ENCODE measurements around the gene SEC22C. TPM values are rescaled to one million over a fixed set of nuclear protein-coding genes. Genes with fewer than 3 reads are reported as not detected.

Gene SEC22C
- polyA plus RNA-seq, 1 donor from 2014 or later: 93.6 TPM

DNA sequence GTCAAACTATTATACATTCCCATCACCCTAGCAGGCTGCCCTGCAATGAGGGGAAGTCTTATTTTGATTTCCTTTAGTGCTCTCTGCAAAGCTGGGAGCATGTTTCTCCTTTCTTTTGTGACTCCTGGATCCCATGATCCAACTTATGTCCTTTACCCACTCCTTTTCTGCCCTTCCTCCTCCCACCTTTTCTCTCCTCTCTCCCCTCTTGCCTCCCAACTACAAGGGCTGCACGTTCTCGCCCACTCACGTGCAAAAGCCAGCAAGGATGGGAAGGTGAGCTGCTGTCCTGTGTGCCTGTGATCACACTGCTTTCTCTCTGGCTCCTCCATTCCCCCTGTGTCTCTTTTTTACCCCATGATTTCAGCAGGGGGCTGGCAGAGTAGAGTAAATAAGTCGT lies 73.2 kb downstream of the SEC22C start:
- Histone ChIP-seq H3K27ac (ENCODE audit: low read length) (no peak overlapping the region), H3F3A (ENCODE audit: insufficient read depth, low read length, poor library complexity, severe bottlenecking) (no peaks in the 10 kb centered on the region), H2AFZ (ENCODE audit: low read depth, low read length) (no peak overlapping the region), H3K79me2 (replicated peaks; ENCODE audit: insufficient read depth, low read length) (no peaks in the 10 kb centered on the region), H3K9me2 (ENCODE audit: insufficient read depth, low read length) (no peaks in the 10 kb centered on the region), H3K4me2 (ENCODE audit: low read length) (no peak overlapping the region), H3K4me3 (ENCODE audit: low read length) (no peak overlapping the region), H3K36me3 (ENCODE audit: insufficient read depth, low read length) (no peaks in the 10 kb centered on the region), H4K20me1 (ENCODE audit: insufficient read depth) (no peaks in the 10 kb centered on the region), H3K9me3 (ENCODE audit: low read length) (no peaks in the 10 kb centered on the region), H3K9ac (ENCODE audit: low read length) (no peak overlapping the region), H3K27me3 (ENCODE audit: insufficient read depth, low read depth, low read length) (peaks cover 6% of the 10 kb centered on the region)
- no peak for TF ChIP-seq POLR2AphosphoS5 (IDR thresholded peaks at IDR 0.05)
- TF ChIP-seq EP300 (conservative IDR thresholded peaks at IDR 0.05; ENCODE audit: poor library complexity, severe bottlenecking): no peak
- no peak for TF ChIP-seq TAF1 (IDR thresholded peaks at IDR 0.05; ENCODE audit: low read depth)
- TF ChIP-seq RAD21 (conservative IDR thresholded peaks at IDR 0.05): no peak
- TF ChIP-seq, protein P1, sequence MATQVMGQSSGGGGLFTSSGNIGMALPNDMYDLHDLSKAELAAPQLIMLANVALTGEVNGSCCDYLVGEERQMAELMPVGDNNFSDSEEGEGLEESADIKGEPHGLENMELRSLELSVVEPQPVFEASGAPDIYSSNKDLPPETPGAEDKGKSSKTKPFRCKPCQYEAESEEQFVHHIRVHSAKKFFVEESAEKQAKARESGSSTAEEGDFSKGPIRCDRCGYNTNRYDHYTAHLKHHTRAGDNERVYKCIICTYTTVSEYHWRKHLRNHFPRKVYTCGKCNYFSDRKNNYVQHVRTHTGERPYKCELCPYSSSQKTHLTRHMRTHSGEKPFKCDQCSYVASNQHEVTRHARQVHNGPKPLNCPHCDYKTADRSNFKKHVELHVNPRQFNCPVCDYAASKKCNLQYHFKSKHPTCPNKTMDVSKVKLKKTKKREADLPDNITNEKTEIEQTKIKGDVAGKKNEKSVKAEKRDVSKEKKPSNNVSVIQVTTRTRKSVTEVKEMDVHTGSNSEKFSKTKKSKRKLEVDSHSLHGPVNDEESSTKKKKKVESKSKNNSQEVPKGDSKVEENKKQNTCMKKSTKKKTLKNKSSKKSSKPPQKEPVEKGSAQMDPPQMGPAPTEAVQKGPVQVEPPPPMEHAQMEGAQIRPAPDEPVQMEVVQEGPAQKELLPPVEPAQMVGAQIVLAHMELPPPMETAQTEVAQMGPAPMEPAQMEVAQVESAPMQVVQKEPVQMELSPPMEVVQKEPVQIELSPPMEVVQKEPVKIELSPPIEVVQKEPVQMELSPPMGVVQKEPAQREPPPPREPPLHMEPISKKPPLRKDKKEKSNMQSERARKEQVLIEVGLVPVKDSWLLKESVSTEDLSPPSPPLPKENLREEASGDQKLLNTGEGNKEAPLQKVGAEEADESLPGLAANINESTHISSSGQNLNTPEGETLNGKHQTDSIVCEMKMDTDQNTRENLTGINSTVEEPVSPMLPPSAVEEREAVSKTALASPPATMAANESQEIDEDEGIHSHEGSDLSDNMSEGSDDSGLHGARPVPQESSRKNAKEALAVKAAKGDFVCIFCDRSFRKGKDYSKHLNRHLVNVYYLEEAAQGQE (IDR thresholded peaks at IDR 0.05; ENCODE audit: borderline replicate concordance): no peak

DNA sequence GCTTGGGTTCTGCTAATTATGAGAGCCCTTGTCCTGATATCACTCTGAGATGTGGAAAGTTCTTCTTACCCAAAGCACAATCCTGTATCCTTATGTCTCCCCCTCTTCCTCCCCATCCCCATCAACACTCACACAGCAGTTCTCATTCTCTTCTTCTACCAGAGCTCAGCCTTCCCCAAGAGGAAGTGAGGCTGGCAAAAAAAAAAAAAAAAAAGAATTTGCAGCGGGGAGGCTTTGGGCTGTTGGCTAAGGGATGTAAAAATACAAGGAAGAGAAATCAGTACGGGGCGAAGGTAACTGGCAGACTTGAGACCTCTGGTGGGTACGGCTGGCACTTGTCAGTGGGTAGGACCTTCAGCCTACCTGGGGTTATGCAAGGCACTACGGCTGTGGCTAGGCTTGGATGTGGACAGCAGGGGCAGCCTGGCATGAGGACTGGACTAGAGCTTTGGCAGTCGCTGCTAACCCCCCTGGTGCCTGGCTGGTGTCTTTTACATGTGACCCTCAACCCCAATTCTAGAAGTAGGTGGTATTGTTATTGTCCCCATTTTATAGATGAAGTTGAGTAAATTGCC lies 73.9 kb downstream of the SEC22C start:
- H2AFZ ChIP-seq (ENCODE audit: low read depth, low read length): no peak overlapping the region
- no peaks in the 10 kb centered on the region for H3K9me2 ChIP-seq (ENCODE audit: insufficient read depth, low read length)
- H3K27ac ChIP-seq (ENCODE audit: low read length): no peak overlapping the region
- no peak overlapping the region for H3K4me3 ChIP-seq (ENCODE audit: low read length)
- TF ChIP-seq, protein P1 (IDR thresholded peaks at IDR 0.05; ENCODE audit: borderline replicate concordance): no peak
- TF ChIP-seq TAF1 (IDR thresholded peaks at IDR 0.05; ENCODE audit: low read depth) (no peak), POLR2AphosphoS5 (IDR thresholded peaks at IDR 0.05) (no peak), RAD21 (conservative IDR thresholded peaks at IDR 0.05) (no peak), SMC3 (conservative IDR thresholded peaks at IDR 0.05; ENCODE audit: poor library complexity) (no peak), EZH2 (IDR thresholded peaks at IDR 0.05; ENCODE audit: borderline replicate concordance, insufficient read depth, low read length, poor library complexity, severe bottlenecking) (no peak), EP300 (conservative IDR thresholded peaks at IDR 0.05; ENCODE audit: poor library complexity, severe bottlenecking) (no peak), MXI1 (conservative IDR thresholded peaks at IDR 0.05; ENCODE audit: poor library complexity, severe bottlenecking) (no peak)
- TF ChIP-seq, protein P2, sequence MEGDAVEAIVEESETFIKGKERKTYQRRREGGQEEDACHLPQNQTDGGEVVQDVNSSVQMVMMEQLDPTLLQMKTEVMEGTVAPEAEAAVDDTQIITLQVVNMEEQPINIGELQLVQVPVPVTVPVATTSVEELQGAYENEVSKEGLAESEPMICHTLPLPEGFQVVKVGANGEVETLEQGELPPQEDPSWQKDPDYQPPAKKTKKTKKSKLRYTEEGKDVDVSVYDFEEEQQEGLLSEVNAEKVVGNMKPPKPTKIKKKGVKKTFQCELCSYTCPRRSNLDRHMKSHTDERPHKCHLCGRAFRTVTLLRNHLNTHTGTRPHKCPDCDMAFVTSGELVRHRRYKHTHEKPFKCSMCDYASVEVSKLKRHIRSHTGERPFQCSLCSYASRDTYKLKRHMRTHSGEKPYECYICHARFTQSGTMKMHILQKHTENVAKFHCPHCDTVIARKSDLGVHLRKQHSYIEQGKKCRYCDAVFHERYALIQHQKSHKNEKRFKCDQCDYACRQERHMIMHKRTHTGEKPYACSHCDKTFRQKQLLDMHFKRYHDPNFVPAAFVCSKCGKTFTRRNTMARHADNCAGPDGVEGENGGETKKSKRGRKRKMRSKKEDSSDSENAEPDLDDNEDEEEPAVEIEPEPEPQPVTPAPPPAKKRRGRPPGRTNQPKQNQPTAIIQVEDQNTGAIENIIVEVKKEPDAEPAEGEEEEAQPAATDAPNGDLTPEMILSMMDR (IDR thresholded peaks at IDR 0.05; ENCODE audit: poor library complexity, severe bottlenecking): no peak
- H3F3A ChIP-seq (ENCODE audit: insufficient read depth, low read length, poor library complexity, severe bottlenecking): no peaks in the 10 kb centered on the region
- H3K36me3 ChIP-seq (ENCODE audit: insufficient read depth, low read length): no peaks in the 10 kb centered on the region
- no peak overlapping the region for H3K4me2 ChIP-seq (ENCODE audit: low read length)
- H3K9me3 ChIP-seq (ENCODE audit: low read length): no peaks in the 10 kb centered on the region
- peaks cover 13% of the 10 kb centered on the region for H3K27me3 ChIP-seq (ENCODE audit: insufficient read depth, low read depth, low read length)
- H3K9ac ChIP-seq (ENCODE audit: low read length): no peak overlapping the region
- H4K20me1 ChIP-seq (ENCODE audit: insufficient read depth): no peaks in the 10 kb centered on the region
- no peaks in the 10 kb centered on the region for H3K79me2 ChIP-seq (replicated peaks; ENCODE audit: insufficient read depth, low read length)
